GM21723 (cell line): ENCODE results near the gene CHST8.
"Not testable (repeated sequence)": the region's sequence is repeated elsewhere in the genome, so short reads cannot be mapped to it uniquely, and the experiment has no call there.

Experiments used
- ATAC-seq: cut with Tn5 transposase; IDR thresholded peaks from one replicate; pipeline ENCODE4 v1.9.1; 2021; ENCODE audit warnings: mild to moderate bottlenecking, moderate library complexity; ENCODE audit not compliant: unreplicated experiment

The CHST8 gene

GRCh38 chr19:33688171-33688992, 66.6 kb downstream of the CHST8 start:
- no peak for ATAC-seq

- ATAC-seq: no peak
Observed at GRCh38 chr19:33689138-33689746, 67.5 kb downstream of the CHST8 start.

GRCh38 chr19:33689868-33690267, 68.1 kb downstream of the CHST8 start:
- ATAC-seq: no peak

GRCh38 chr19:33690378-33691029, 68.8 kb downstream of the CHST8 start:
- ATAC-seq: no peak

- no peak for ATAC-seq
Observed at GRCh38 chr19:33691030-33691427, 69.3 kb downstream of the CHST8 start.

GRCh38 chr19:33691736-33692135, 70.0 kb downstream of the CHST8 start:
- ATAC-seq: no peak

GRCh38 chr19:33693678-33694077, 71.9 kb downstream of the CHST8 start:
- no peak for ATAC-seq

- not testable (repeated sequence) for ATAC-seq
Observed at GRCh38 chr19:33695547-33695946, 73.8 kb downstream of the CHST8 start.

GRCh38 chr19:33697766-33698165, 76.0 kb downstream of the CHST8 start:
- no peak for ATAC-seq

GRCh38 chr19:33698576-33699435, 77.1 kb downstream of the CHST8 start:
- no peak for ATAC-seq

GRCh38 chr19:33699754-33700407, 78.1 kb downstream of the CHST8 start:
- no peak for ATAC-seq

GRCh38 chr19:33700408-33701013, 78.8 kb downstream of the CHST8 start:
- ATAC-seq: no peak

GRCh38 chr19:33701565-33701964, 79.8 kb downstream of the CHST8 start:
- no peak for ATAC-seq

- ATAC-seq: no peak
Observed at GRCh38 chr19:33702606-33703437, 81.1 kb downstream of the CHST8 start.

GRCh38 chr19:33703438-33703750, 81.6 kb downstream of the CHST8 start:
- no peak for ATAC-seq

GRCh38 chr19:33703821-33704220, 82.1 kb downstream of the CHST8 start:
- no peak for ATAC-seq

GRCh38 chr19:33704271-33704670, 82.5 kb downstream of the CHST8 start:
- no peak for ATAC-seq

- no peak for ATAC-seq
Observed at GRCh38 chr19:33705090-33705847, 83.5 kb downstream of the CHST8 start.

- no peak for ATAC-seq
Observed at GRCh38 chr19:33705860-33706259, 84.1 kb downstream of the CHST8 start.
